ENCODE measurements around the gene FHOD3.

DNA sequence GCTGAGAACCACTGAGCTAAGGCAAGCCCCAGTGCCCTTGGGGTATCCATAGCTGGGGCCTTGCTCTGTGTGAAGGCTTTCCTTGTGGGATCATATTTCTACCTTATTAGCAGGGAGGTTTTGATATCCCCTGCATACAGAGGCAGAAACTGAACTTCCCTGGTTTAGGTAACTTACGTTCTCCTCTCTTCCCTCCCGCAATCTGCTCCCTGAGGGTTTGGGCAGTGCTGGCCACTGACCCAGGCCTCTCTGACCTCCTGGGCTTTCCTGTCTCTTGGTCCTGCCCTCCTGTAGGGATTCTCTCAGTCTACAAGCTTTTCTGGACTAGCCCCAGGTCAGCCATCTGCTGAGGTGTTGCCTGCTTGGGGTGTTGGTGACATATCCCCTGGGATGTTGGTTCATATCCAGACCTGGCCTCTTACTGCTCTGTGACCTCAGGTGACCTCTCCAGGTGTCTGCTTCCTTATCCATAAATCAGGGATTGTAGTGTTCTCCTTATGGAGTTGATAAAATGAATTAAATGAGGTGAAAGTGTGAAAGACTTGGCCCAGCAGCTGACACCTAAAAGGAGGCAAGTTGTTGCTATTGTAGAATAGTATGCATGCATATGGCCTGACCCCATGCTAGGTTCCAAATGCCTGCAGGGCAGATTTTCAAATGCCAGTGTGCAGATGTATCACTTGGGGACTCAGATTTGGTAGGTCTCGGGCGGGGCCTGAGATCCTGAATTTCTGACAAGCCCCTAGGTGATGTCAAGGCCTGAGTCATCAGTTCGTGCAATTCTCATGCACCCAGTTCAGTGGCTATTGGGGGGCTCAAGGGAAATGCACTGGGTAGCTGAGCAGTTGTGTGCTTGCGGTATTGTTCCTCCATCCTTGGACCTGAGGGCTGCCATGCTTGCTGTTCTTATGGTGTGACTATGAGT is 106.6 kb downstream of the FHOD3 start:
- no peak for TF ChIP-seq CTCF (IDR thresholded peaks at IDR 0.05; ENCODE audit: low read depth, low read length)
- TF ChIP-seq POLR2A (IDR thresholded peaks at IDR 0.05; ENCODE audit: extremely low read depth, insufficient read length) = no peak
